Fibroblast of lung (primary cell): Measurements from ENCODE around the gene AFAP1L2. TPM values are rescaled to one million over a fixed set of nuclear protein-coding genes. Genes with fewer than 3 reads are reported as not detected.

Source experiments
- DNase-seq, 2 donors: peaks; one replicate each; pipeline versions ENCODE4 v3.0.0 to v3.0.0-alpha.2; 2010; ENCODE audit warnings: low read depth in 2 of 2
- H2AFZ ChIP-seq: 2 replicates; pipeline ENCODE4 v1.5.1; 2012; ENCODE audit warnings: low read length, control low read depth, inconsistent platforms
- H3K27ac ChIP-seq: 2 replicates; pipeline ENCODE4 v1.5.1; 2011; ENCODE audit warnings: low read length, control low read depth; ENCODE audit not compliant: insufficient read depth
- H3K27me3 ChIP-seq: 2 replicates; pipeline ENCODE4 v1.5.1; 2011; ENCODE audit warnings: mild to moderate bottlenecking, low read length; ENCODE audit not compliant: control insufficient read depth, insufficient read depth
- H3K36me3 ChIP-seq: 2 replicates; pipeline ENCODE4 v1.5.1; 2011; ENCODE audit warnings: low read length; ENCODE audit not compliant: control insufficient read depth, insufficient read depth
- H3K4me1 ChIP-seq: 2 replicates; pipeline ENCODE4 v1.5.1; 2011; ENCODE audit warnings: low read length; ENCODE audit not compliant: control insufficient read depth, insufficient read depth; ENCODE audit errors: extremely low read depth
- H3K4me2 ChIP-seq: 2 replicates; pipeline ENCODE4 v1.5.1; 2011; ENCODE audit warnings: low read length, control low read depth; ENCODE audit not compliant: insufficient read depth; ENCODE audit errors: extremely low read depth
- H3K4me3 ChIP-seq, 4 experiments: fragments of 200-600 bp in 1 of 4; sonication (generic) in 1 of 4; replicated peaks in 1 of 4; 2 replicates each; pipeline ENCODE4 v1.5.1; 2011 to 2016; ENCODE audit warnings: low read length in 4 of 4, low read depth in 3 of 4, mild to moderate bottlenecking in 3 of 4, control low read depth in 2 of 4, inconsistent platforms in 1 of 4, mixed read lengths in 1 of 4; ENCODE audit not compliant: insufficient read depth in 1 of 4; ENCODE audit errors: control extremely low read depth in 1 of 4
- H3K79me2 ChIP-seq: 2 replicates; pipeline ENCODE4 v1.5.1; 2012; ENCODE audit warnings: mild to moderate bottlenecking, low read length, inconsistent platforms; ENCODE audit not compliant: control insufficient read depth, insufficient read depth
- H3K9ac ChIP-seq: 2 replicates; pipeline ENCODE4 v1.5.1; 2011; ENCODE audit warnings: mild to moderate bottlenecking, low read length, control low read depth; ENCODE audit not compliant: insufficient read depth
- H3K9me3 ChIP-seq: 2 replicates; pipeline ENCODE4 v1.5.1; 2012; ENCODE audit warnings: low read depth, low read length; ENCODE audit not compliant: control insufficient read depth, insufficient read depth
- H4K20me1 ChIP-seq: 2 replicates; pipeline ENCODE4 v1.5.1; 2011; ENCODE audit warnings: low read length; ENCODE audit not compliant: control insufficient read depth, insufficient read depth; ENCODE audit errors: extremely low read depth
- CTCF ChIP-seq, 2 donors: IDR thresholded peaks in 1 of 2; conservative IDR thresholded peaks in 1 of 2; 1 replicate in 1 of 2; 2 replicates in 1 of 2; pipeline ENCODE4 v1.5.1; 2011 to 2012; ENCODE audit warnings: low read length in 2 of 2, control low read depth in 1 of 2, inconsistent platforms in 1 of 2, low read depth in 1 of 2, mild to moderate bottlenecking in 1 of 2
- EZH2 ChIP-seq: IDR thresholded peaks from 2 replicates; pipeline ENCODE4 v1.5.1; 2012; ENCODE audit warnings: low read length, control low read depth, mild to moderate bottlenecking; ENCODE audit errors: missing control alignments
- polyA plus RNA-seq, 2 donors: library from polyadenylated mRNA; depleted of rRNA in 1 of 2; stranded (reverse) in 1 of 2; unstranded in 1 of 2; fragments of >200 nt; gene quantifications; 2 replicates each; pipeline ENCODE4 v1.2.1, GENCODE V29; 2011 to 2012; ENCODE audit warnings: missing spikeins in 1 of 2
- total RNA-seq: library from RNA; depleted of rRNA; stranded (reverse); fragments of >200 nt; gene quantifications from 2 replicates; pipeline ENCODE4 v1.2.1, GENCODE V29; 2014

Gene AFAP1L2
- total and polyA plus RNA-seq, 2 donors (not counting 1 experiment from before 2014, with no cell fraction given) = 0.17 to 9.6 TPM

DNA sequence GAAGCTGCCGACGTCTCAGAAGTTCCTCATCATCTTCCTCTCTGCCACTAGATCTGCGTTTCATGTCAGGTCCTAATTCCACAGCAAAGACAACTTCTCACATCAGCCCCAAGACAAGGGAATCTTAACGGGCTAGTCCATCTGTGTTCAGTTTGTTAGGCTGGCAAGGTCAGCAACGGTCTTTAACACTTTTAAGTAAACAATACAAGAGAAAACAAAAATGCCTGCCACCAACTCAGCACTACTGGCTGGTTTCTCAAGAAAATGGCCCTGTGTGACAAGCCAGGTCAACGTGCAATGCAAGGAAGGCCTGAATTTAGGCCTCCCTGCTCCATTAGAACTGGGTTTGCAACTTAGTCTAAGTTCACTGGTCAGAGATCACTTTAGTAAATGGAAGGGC lies 41.0 kb upstream of the AFAP1L2 start:
- no peaks in the 10 kb centered on the region for H3K36me3 ChIP-seq
- TF ChIP-seq EZH2 = no peak
- no peak for TF ChIP-seq CTCF (conservative IDR thresholded peaks at IDR 0.05 in 1 of 2, IDR thresholded peaks at IDR 0.05 in 1 of 2; ENCODE audit: low read depth in 1 of 2, low read length in 2 of 2)
- H3K27ac ChIP-seq = no peak overlapping the region
- no peak for DNase-seq
- no peak overlapping the region for H3K9ac ChIP-seq
- H3K4me1 ChIP-seq = no peaks in the 10 kb centered on the region
- H2AFZ ChIP-seq = no peak overlapping the region
- H3K27me3 ChIP-seq = no peaks in the 10 kb centered on the region
- H3K4me3 ChIP-seq = no peak overlapping the region
- no peak overlapping the region for H3K4me2 ChIP-seq
- H3K9me3 ChIP-seq = no peaks in the 10 kb centered on the region
- no peaks in the 10 kb centered on the region for H3K79me2 ChIP-seq
- no peaks in the 10 kb centered on the region for H4K20me1 ChIP-seq

DNA sequence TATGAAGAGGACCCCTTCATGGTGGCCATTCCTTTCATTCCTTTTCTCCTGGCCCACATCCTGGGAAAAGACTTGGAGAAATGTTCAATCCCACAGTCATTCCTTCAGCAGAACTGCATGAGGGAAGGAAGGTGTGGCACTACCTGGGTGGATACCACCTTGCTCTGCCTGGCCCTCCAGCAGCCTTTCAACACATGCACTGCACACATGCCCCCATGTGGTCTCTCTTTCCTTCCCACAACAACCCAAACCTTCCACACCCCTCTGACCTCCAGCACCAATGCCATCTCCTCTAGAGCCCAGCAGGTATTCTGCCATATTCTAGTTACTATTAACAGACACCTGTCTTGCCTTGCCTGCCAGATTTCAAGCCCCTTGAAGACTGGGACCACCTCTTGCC lies 40.5 kb upstream of the AFAP1L2 start:
- Histone ChIP-seq H3K36me3 (no peaks in the 10 kb centered on the region), H3K27me3 (no peaks in the 10 kb centered on the region), H3K27ac (no peak overlapping the region), H3K4me2 (no peak overlapping the region), H3K79me2 (no peaks in the 10 kb centered on the region), H2AFZ (no peak overlapping the region), H4K20me1 (no peaks in the 10 kb centered on the region), H3K4me1 (no peaks in the 10 kb centered on the region), H3K4me3 (no peak overlapping the region), H3K9me3 (no peaks in the 10 kb centered on the region), H3K9ac (no peak overlapping the region)
- DNase-seq = no peak
- no peak for TF ChIP-seq CTCF (conservative IDR thresholded peaks at IDR 0.05 in 1 of 2, IDR thresholded peaks at IDR 0.05 in 1 of 2; ENCODE audit: low read depth in 1 of 2, low read length in 2 of 2)
- TF ChIP-seq EZH2 = no peak

DNA sequence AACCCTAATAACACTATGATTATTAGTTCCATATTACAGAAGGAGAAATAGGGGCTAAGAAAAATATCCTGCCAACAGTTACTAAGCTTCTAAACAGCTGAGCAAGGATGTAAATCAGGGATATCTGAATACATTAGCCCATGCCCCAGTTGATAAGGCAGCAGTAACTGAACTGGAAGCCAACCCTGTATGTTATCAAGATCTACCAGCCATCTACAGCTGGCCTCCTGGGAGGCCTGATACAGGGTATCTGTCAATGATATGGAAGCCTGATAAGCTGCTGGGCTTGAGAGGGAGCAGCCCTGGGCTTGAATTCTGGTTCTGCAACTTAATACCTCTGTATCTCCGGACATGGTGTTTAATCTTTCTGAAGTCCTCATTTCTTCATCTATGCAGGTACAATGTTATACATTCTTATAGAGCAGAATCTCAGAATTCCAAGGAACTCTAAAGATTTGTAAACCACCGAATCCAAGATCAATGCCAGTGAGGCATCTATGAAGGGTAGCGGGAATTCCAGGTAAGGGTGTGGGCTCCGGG lies 37.9 kb upstream of the AFAP1L2 start:
- no peak overlapping the region for H3K4me2 ChIP-seq
- no peaks in the 10 kb centered on the region for H3K4me1 ChIP-seq
- no peak overlapping the region for H3K27ac ChIP-seq
- H3K9me3 ChIP-seq = no peaks in the 10 kb centered on the region
- no peak for DNase-seq
- TF ChIP-seq CTCF (conservative IDR thresholded peaks at IDR 0.05 in 1 of 2, IDR thresholded peaks at IDR 0.05 in 1 of 2; ENCODE audit: low read depth in 1 of 2, low read length in 2 of 2) (no peak), EZH2 (no peak)
- no peaks in the 10 kb centered on the region for H3K79me2 ChIP-seq
- H4K20me1 ChIP-seq = no peaks in the 10 kb centered on the region
- no peak overlapping the region for H3K4me3 ChIP-seq
- no peaks in the 10 kb centered on the region for H3K36me3 ChIP-seq
- H3K9ac ChIP-seq = no peak overlapping the region
- H3K27me3 ChIP-seq = no peaks in the 10 kb centered on the region
- no peak overlapping the region for H2AFZ ChIP-seq
